NK-92 treated with Interleukin-12 subunit alpha and Interleukin-12 subunit beta, amount 100 ng/mL, for 24 hours (cell line): ENCODE data around the gene LANCL3.
"Not testable (repeated sequence)": the region's sequence is repeated elsewhere in the genome, so short reads cannot be mapped to it uniquely, and the experiment has no call there.

Source experiments
- DNase-seq: peaks from one replicate; lab custom pipeline; 2025; lab: John Stamatoyannopoulos, UW

LANCL3 gene

GRCh38 chrX:37627602-37628001 is 56.1 kb downstream of the LANCL3 start:
- DNase-seq: no peak

DNA sequence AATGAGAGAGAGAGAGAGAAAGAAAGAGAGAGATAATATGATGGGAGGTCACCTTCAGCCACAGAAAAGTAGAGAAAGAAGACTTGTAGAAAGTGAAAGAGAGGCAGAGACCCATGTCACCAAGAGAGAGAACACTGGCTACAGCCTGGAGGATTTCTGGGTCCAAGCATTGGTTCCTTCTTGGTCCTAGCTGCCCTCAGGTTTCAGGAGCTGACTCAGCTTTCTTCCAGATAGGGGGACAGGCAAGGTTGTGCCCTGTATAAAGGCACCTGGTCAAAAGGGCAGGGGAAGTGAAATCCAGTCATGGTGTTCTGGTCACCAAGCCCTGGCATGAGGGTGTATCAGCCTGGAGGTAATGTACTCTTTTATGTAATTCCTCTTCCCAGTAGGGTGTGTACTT is 66.6 kb downstream of the LANCL3 start:
- no peak for DNase-seq

GRCh38 chrX:37640142-37640541 is 68.7 kb downstream of the LANCL3 start:
- no peak for DNase-seq

DNA sequence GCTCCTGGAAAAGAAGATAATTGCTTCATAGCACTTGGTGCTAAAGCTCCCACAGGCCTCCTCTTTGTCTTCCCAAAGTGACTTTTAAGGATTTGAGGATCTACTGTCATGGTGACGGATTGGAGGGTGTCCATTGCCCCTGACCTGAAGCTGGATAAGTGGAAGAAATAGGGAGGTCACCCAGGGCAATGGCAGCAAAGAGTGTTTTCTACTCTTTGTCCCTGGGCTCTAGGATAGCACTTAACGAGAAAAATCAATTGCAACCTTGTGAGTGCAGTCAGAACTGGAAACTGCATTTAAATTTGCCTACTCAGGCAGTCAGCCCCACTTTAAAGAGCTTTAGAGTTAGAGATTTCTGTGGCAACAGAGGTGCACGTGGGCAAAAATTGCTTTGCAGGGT is 70.4 kb downstream of the LANCL3 start:
- no peak for DNase-seq

- no peak for DNase-seq
These were observed 73.2 kb downstream of the LANCL3 start for GRCh38 chrX:37644381-37645305.

- no peak for DNase-seq
These were observed 74.8 kb downstream of the LANCL3 start for GRCh38 chrX:37646254-37646653.

GRCh38 chrX:37650879-37651278 is 79.4 kb downstream of the LANCL3 start:
- not testable (repeated sequence) for DNase-seq

DNA sequence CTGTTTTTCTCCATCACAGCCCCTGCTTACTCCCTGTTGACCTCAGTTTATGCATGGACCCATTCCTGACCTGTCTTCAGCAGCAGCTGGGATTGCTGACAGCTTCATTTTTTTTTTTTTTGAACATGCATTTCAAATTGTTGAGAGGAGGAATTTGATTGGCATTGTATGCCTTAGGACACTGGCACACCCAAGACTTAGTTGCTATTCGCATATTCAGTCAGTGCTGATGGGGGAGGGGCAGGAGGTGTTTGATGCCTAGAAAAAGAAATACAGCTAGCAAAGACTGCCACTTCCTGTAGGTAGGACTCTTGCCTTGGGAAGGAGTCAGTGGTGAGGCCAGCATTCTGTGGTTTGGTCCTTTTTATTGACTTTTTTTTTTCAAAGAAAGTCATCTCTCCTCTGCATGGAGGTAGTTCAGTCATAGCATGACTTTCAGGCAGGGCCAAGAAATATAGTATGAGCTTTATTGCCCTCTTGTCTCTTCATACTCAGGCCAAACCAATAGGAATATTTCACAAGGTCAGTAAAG is 80.5 kb downstream of the LANCL3 start:
- no peak for DNase-seq

DNA sequence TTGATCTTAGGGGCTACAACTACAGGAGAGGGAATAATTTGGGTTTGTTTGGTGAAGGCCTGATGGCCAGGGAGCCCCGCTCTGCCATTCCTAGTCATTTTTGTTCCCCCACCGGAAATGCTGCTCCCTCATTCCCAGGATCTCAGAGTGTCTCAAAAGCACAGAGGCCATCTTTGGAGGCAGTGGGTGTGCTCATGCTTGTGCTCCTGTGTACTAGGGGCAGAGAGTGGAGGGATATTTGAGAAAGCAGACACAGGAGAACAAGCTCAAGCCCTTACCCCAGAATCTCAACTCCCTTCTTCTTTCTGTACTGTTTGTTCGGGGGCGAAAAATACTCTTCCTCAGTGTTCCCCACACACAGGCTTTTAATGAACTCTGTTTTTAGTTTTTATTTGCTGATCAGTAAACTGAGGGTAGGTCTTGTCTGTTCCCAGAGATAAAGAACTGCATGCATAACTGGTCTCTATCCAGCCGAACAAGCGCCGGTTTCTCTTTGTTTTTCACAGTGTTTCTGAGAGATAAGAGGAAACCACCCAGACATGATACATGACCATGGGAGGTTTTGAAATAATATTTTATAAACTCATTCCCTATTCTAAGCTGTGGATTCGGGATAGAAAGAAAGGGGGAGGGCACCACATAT is 81.2 kb downstream of the LANCL3 start:
- DNase-seq: no peak

DNA sequence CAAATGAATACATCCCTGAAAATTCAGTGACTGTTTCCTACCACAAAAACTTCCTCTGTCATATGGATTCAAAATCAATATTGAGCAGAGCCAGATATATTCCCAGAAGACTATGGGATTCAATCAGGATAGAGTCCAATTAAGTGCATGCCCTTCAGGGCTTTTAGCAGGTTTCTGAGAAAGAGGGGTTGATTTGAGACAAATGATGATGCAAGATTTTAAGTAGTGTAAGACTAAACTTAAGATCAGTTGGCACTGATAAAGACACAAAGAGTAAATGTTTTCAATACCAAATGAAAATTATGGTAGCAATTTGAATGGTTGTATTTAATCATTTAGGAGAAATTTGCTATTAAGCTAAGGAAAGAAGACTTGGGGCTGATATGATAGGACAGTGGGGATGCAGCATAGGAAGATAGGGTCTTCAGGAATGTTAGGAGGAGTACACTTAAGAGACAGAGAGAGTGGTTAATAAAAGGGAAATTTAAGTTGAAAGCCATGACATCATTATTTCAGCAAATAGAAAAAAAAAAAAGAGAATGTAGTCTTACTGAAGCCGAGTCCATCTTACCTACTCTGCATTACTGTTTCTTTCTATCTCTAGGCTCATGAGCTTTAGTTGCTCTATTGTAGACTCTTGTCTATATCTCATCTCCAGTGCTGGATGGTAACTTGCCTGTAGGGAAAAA is 82.1 kb downstream of the LANCL3 start:
- no peak for DNase-seq

DNA sequence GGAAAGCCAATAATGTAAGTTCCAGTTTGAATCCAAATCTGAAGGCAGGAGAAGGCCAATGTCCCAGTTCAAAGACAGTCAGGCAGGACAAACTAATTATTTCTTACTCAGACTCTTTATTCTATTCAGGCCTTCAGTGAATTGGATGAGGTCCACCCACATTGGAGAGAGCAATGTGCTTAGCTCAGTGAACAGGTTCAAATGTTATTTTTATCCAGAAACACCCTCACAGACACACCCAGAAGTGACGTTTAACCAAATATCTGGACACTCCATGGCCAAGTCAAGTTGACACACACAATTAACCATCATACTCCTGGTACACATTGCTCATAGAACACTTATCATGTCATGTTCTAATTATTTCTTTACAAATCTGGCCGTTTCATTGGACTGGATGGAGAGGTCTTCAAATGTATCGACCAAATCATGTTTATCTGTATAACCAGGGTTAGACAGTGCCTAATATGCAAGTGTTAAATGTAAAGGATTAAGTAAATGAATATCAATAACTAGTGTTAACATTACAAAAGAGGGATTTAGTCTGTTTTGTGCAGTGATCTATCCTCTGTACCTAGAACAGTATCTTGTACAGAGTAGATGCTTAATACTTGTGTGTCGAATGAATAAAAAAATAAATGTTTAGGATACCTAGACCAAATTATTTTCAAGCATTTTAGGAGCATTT is 87.0 kb downstream of the LANCL3 start:
- no peak for DNase-seq

DNA sequence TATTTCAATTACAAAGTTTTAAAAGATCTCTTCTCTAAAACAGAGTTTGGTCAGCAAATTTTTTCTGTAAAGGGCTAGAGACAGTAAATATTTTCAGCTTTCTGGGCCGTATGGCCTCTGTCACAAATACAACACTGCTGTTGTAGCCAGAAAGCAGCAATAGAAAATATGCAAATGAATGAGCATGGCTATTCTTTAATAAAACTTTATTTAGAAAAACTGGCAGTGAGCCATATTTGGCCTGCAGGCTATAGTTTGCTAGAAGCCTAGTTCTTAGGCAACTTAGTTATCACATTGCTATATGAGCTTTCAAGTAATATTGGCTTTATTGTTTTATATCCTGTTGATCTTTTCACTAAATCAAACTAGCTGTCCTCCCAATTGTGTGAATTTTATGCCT is 87.6 kb downstream of the LANCL3 start:
- no peak for DNase-seq

GRCh38 chrX:37662181-37662580 is 90.7 kb downstream of the LANCL3 start:
- DNase-seq: no peak

DNA sequence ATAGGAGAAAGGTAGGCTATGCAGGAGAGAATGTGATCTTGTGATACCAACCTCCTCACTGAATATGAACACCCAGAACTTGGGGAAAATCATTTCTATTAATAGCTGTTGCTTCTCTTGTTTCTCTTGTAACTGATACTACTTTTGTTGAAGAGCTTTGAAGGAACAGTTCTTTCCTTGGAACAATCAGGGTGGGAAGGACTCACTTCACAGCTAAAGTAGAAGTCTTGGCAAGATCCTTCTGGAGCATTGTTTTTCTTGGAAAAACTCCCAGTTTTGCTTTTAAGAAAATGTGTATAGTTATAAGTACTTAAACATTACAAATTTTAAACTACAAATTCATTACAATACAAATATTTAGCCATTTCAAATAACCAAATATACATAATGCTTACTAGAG is 95.1 kb downstream of the LANCL3 start:
- no peak for DNase-seq

DNA sequence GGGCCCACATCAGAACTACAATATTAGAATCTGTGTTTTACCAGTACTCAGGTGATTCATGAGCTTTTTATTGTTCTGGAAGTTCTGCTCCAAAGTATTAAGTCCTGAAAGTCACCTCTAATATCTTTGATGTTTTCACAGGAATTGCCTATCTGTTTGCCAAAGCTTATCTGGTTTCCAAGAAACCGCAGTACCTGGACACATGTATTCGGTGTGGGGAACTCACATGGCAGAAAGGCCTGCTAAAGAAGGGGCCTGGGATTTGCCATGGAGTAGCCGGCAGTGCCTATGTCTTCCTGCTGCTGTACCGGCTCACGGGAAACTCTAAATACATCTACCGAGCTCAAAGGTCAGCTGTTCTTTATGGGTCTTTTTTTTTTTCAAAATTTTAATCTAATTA is 95.7 kb downstream of the LANCL3 start:
- no peak for DNase-seq

- DNase-seq: no peak
These were observed 101.1 kb downstream of the LANCL3 start for GRCh38 chrX:37672563-37672962.

- DNase-seq: no peak
These were observed 105.3 kb downstream of the LANCL3 start for GRCh38 chrX:37676811-37677210.

DNA sequence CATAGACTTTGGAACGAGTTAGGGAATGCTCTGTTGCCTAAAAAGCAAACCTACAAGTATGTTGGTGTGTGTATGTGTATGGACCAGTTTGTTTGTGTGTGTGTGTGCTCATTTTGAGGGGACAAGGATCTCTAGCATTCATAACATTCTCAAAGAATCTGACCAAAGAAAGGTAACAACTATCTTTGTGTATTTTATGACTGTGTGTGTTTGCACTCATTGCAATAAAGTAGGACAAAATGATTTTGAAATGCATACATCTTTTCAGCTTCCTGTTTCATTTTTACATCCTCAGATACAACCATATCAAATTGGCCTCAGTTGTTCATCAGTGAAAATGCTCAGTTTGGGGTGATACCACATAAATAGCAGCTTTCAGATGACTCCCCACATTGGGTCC is 105.8 kb downstream of the LANCL3 start:
- no peak for DNase-seq

DNA sequence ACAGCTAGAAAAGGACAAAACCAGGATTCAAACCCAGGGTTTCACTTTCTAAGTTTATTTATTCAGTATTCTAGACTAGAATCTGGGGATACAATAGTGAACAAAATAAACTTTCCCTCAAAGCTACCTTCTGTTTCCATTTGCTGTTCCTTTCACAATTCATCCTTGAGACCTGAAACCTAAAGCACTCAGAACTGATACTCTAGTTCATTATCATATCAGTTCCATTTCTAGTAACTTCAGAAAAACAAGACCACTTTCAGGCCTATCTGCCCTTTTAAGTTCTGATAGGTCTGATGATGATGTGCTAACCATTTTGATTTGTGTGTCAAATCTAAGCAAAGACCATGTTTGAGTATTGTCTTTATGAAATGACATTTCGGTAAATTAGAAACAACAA is 106.3 kb downstream of the LANCL3 start:
- no peak for DNase-seq

DNA sequence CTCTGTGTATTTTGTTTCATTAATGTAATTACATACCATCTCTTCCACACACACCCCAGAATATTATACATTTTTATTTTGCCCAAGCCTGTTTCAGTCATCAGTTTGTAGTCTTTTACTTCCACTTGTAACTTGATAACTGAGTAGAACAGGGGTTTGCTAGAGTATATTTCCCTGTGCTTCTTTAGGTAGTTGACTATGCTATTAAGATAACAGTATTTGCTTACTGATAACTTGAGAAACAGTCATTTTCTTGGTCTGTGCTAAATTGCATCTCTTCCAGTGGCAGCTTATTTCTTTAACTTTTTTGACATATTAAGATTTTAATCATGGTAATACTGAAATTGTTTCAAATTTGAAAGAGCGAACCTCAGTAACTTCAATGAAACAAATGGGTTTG is 107.1 kb downstream of the LANCL3 start:
- DNase-seq: no peak

- DNase-seq: no peak
These were observed 107.8 kb downstream of the LANCL3 start for GRCh38 chrX:37679230-37679629.

- no peak for DNase-seq
These were observed 108.4 kb downstream of the LANCL3 start for GRCh38 chrX:37679888-37680287.
